GM18505 (cell line): ENCODE results near the gene BBS7.

ENCODE experiments used
- ATAC-seq: cut with Tn5 transposase; IDR thresholded peaks from one replicate; pipeline ENCODE4 v1.9.1; 2021; ENCODE audit not compliant: unreplicated experiment
- POLR2A ChIP-seq: IDR thresholded peaks from 4 replicates; pipeline ENCODE4 v1.6.1; 2011; ENCODE audit warnings: borderline replicate concordance; ENCODE audit not compliant: insufficient read depth, insufficient read length; ENCODE audit errors: extremely low read depth

The BBS7 gene

GRCh38 chr4:121873604-121874003 is 3.3 kb upstream of the BBS7 start:
- no peak for TF ChIP-seq POLR2A

GRCh38 chr4:121863799-121864198 is 6.5 kb downstream of the BBS7 start:
- TF ChIP-seq POLR2A: no peak
- ATAC-seq: no peak

More at GRCh38 chr4:121873604-121874003, 3.3 kb upstream of the BBS7 start:
- ATAC-seq: no peak

GRCh38 chr4:121861426-121861825 is 8.8 kb downstream of the BBS7 start:
- ATAC-seq: no peak
- TF ChIP-seq POLR2A: no peak

DNA sequence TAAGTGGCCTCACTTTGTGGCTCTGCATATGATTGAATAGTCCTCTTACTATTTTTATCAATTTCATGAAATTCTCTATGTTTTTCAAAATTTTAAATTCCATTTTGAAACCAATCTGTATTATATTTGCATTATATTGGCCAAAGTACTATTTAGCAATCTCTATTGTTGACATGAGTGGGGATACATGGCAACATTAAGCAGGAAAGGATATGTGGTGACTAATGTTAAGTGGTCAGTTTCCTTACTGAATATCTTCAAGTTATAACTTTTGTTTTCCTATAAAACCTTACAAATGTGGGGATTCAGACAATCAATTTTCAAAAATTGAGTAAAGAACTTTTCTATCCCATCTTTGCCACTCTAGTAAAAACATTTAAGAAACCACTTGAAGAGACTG is 10.2 kb downstream of the BBS7 start:
- TF ChIP-seq POLR2A: no peak
- ATAC-seq: no peak

GRCh38 chr4:121851354-121851753 is 18.9 kb downstream of the BBS7 start:
- ATAC-seq: no peak
- TF ChIP-seq POLR2A: no peak

- no peak for TF ChIP-seq POLR2A
- ATAC-seq: no peak
Observed at GRCh38 chr4:121846662-121847061, 23.6 kb downstream of the BBS7 start.

DNA sequence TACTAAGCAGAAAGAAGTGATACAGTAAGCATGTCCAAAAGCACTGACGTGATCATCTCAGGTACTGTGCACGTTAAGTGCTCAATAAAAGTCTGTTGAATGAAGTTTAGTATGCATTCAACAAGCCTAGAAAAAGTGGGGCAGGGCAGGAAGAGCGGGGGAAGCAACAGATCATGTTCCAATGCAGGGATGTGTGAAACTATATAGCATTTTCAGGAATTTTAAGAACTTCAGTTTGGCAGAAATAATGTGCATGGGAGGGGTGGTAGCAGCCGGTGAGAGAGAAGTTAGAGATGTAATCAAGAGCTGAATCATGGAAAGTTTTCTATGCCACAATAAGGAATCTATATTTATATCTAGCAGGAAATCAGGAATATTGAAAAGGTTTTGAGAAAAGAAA is 27.4 kb downstream of the BBS7 start:
- no peak for ATAC-seq
- no peak for TF ChIP-seq POLR2A

DNA sequence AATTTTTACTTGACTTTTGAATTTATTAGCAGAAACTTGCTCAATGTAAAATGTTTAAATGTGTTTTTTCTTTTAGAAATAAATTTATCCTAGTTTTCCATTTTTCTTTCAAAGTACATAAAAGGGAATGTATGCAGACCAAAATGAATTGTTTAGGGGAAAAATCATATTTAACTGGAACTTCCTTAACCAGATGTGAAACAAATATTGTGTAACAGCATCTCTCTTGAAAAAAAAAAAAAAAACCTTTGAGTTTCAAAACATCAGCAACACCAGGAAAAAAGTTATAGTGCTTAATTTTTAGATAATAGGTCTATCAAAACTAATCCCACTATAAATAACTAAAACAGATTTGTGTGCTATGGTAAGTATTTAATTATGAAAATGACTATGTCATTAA is 32.1 kb downstream of the BBS7 start:
- ATAC-seq: no peak
- TF ChIP-seq POLR2A: no peak

DNA sequence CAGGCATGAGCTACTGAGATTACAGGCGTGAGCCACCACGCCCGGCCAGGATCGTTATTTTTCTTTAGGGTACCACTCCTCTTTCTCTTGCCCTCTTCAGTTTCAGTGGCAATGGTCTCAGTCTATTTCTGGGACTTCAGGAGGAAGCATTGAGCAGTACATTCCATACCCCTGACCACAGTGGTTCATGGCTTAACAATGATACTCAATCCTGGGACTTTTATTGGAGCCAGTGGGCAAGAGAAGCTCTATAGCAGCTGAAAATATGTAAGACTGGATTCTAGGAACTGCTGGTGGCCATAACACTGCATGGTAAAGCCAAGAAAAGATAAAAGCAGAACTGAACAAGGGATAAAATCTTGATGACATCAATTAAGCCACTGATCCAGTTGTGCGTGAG is 40.8 kb downstream of the BBS7 start:
- no peak for ATAC-seq
- no peak for TF ChIP-seq POLR2A

DNA sequence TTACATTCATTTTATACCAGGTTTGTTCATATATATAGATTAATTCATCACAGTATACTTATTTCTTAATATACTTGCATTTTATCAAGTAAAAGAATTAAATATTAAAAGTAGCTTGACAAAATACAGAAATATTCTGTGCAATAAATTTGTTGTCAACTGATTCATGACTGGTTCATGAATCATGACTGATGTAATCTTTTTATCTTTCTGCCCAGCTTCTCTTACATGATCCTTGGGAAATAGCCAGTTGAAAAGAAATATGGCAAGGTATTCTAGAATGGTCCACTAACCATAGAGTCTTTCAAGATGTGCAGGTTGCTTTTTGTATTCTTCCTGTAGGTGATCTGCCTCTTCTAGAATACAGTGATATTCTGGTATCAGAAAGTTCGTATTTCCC is 42.4 kb downstream of the BBS7 start:
- ATAC-seq: no peak
- no peak for TF ChIP-seq POLR2A

GRCh38 chr4:121824950-121825349 is 45.3 kb downstream of the BBS7 start:
- no peak for ATAC-seq
- no peak for TF ChIP-seq POLR2A

DNA sequence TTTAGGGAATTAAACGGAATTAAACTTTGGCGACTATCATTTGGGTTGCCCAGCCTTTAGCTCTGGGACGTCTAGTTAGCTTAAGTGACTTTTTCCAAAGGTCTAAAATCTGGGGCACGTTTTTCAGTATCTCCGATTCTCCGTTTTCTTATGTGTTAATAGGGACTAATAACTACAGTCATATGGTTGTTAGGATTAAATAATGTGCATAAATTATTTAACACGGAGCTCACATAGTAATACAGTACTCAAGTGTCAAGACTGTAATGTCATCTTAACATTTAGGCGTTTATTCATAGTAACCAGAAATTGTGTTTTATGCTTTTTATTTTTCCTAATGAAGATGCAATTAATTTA is 46.1 kb downstream of the BBS7 start:
- no peak for TF ChIP-seq POLR2A
- peak; percentile 1 for ATAC-seq

DNA sequence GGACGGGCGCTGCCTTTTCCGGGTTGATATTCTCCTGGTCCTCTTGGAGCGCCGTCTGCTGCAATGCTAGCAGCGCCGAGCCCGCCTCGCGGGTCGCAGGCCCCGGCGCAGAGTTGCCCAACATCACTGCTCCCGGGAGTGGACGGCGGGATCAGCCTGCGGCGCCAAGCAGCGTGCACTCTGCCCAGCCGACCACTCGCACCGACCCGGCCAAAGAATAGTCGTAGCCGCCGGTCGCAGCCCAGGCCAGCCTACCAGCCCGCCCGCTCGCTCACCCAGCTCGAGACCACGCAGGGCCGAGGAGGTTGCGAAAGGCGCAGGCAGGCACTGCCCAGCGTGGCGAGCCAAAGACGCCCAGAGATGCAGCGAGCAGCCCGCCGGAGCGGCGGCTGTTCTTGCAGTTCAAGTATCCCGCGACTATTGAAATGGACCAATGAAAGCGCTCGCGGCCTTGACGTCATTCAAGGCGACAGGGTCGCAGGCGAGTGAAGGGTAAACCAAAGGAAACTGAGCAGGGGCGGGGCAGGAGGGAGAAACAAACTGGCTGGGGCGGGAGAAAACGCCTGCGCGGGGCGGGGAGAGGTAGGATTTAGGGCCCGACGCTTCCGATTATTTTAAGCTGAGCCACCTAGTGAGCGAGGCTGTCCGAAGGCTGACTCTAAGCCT is 46.6 kb downstream of the BBS7 start, which contains the start of gene CCNA2:
Gene CCNA2 (minus strand): TSS at position 379 of the 666 bp plus-strand sequence. CDS start 255 bp downstream, at position 124.
- TF ChIP-seq POLR2A: peak; percentile 90
- peak; percentile 93 for ATAC-seq

GRCh38 chr4:121822796-121823504 is 47.3 kb downstream of the BBS7 start:
- peak; percentile 41 for ATAC-seq
- TF ChIP-seq POLR2A: no peak
